Muscle of leg (tissue), 11 donors: Measurements from ENCODE around the gene TTC28. TPM values are rescaled to one million over a fixed set of nuclear protein-coding genes. Genes with fewer than 3 reads are reported as not detected.
"Not testable (repeated sequence)": the region's sequence is repeated elsewhere in the genome, so short reads cannot be mapped to it uniquely, and the experiment has no call there.

ENCODE experiments used
- DNase-seq: peaks from one replicate; pipeline ENCODE4 v3.0.0; 2013
- H3K27ac ChIP-seq: one replicate; pipeline ENCODE4 v1.5.1; 2013; ENCODE audit warnings: mild to moderate bottlenecking, low read length, control low read depth
- H3K27me3 ChIP-seq: one replicate; pipeline ENCODE4 v1.6.1; 2013; ENCODE audit warnings: low read length; ENCODE audit not compliant: control insufficient read depth, insufficient read depth
- H3K36me3 ChIP-seq: one replicate; pipeline ENCODE4 v1.6.1; 2013; ENCODE audit warnings: low read length; ENCODE audit not compliant: control insufficient read depth, insufficient read depth
- H3K4me1 ChIP-seq: one replicate; pipeline ENCODE4 v1.6.1; 2013; ENCODE audit warnings: low read length; ENCODE audit not compliant: control insufficient read depth, insufficient read depth
- H3K4me3 ChIP-seq: one replicate; pipeline ENCODE4 v1.5.1; 2013; ENCODE audit warnings: low read length, control low read depth
- H3K9me3 ChIP-seq: replicated peaks from 2 replicates; pipeline ENCODE4 v1.6.1; 2013; ENCODE audit warnings: low read depth, low read length; ENCODE audit not compliant: control insufficient read depth
- WGBS: methylation state at CpG from one replicate; pipeline ENCODE4 v1.1.5; 2013; ENCODE audit warnings: missing lambda C conversion rate; ENCODE audit not compliant: insufficient coverage; 5-methylcytosine and 5-hydroxymethylcytosine counted together
- polyA plus RNA-seq, 8 donors: library from polyadenylated mRNA; unstranded; fragments of 120-200 nt; gene quantifications; one replicate each; pipeline versions ENCODE4 v1.2.1 to v1.2.3, GENCODE V29; 2013; ENCODE audit warnings: inconsistent platforms in 1 of 8, low replicate concordance in 1 of 8; ENCODE audit not compliant: insufficient read length in 8 of 8, insufficient read depth in 1 of 8
- total RNA-seq: library from RNA; stranded (reverse); fragments of 120-200 nt; gene quantifications from one replicate; pipeline ENCODE4 v1.2.4, GENCODE V29; 2013

The TTC28 gene
- total and polyA plus RNA-seq, 9 donors: 17.9 to 31.8 (median 24.9) TPM

DNA sequence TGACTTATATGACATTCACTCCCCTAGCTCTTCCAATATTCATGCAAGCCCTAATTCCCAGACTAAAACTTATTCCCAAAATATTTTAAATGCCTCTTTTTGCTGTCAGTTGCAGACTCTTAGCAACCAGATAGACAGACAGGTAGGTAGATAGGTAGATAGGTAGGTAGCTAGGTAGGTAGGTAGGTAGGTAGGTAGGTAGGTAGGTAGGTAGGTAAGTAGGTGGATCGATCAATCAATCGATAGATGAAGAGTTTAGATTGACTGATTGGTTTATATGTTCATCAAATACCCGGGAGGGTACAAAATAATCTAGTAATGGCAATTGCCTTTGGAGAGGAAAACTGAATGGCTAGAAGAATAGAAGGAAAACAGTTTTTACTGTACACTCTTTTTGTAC lies 86.3 kb downstream of the TTC28 start:
- 95% methylated on average over 2 of the region's 3 CpGs for WGBS
- H3K4me1 ChIP-seq: no peaks in the 10 kb centered on the region
- DNase-seq: no peak
- no peaks in the 10 kb centered on the region for H3K9me3 ChIP-seq
- no peaks in the 10 kb centered on the region for H3K27me3 ChIP-seq
- no peak overlapping the region for H3K4me3 ChIP-seq
- no peaks in the 10 kb centered on the region for H3K36me3 ChIP-seq
- no peak overlapping the region for H3K27ac ChIP-seq

GRCh38 chr22:28589102-28589750 lies 90.4 kb downstream of the TTC28 start:
- Histone ChIP-seq H3K4me3 (no peak overlapping the region), H3K36me3 (no peaks in the 10 kb centered on the region), H3K9me3 (no peaks in the 10 kb centered on the region), H3K27me3 (no peaks in the 10 kb centered on the region), H3K27ac (no peak overlapping the region), H3K4me1 (no peaks in the 10 kb centered on the region)
- WGBS: 100% methylated on average over 1 of the region's 2 CpGs
- DNase-seq: no peak

- WGBS: 91% methylated on average over 8 of the region's 11 CpGs
- Histone ChIP-seq H3K4me1 (no peaks in the 10 kb centered on the region), H3K4me3 (no peak overlapping the region)
Measured at GRCh38 chr22:28585324-28585723, 94.3 kb downstream of the TTC28 start.

DNA sequence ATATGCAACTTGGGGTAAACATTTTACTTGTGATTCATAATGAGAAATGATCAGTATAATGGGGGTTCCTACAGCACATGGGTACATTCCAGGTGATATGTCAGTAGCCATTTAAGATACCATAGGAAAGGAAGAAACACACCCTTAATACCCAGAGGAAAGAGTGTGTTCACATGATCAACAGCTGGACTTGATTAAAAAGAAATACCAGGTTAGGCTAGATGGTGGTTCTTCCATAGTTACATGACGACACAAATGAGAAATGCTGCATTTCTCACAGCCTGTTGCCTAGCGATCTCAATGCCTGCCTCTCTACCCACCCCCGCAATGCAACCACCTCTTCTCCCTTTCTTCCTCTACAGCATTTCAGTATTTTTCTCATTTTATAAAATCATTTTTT lies 96.8 kb downstream of the TTC28 start:
- Histone ChIP-seq H3K27ac (peak overlapping the region; percentile 43), H3K9me3 (no peaks in the 10 kb centered on the region), H3K4me3 (no peak overlapping the region), H3K27me3 (no peaks in the 10 kb centered on the region), H3K36me3 (no peaks in the 10 kb centered on the region), H3K4me1 (no peaks in the 10 kb centered on the region)
- DNase-seq: peak; percentile 77
- WGBS: no CpG with 5 or more reads among the region's 3 CpGs

More at GRCh38 chr22:28585324-28585723, 94.3 kb downstream of the TTC28 start:
- no peaks in the 10 kb centered on the region for H3K36me3 ChIP-seq
- no peak overlapping the region for H3K27ac ChIP-seq
- no peaks in the 10 kb centered on the region for H3K27me3 ChIP-seq
- DNase-seq: no peak
- H3K9me3 ChIP-seq: no peaks in the 10 kb centered on the region

GRCh38 chr22:28581016-28581415 lies 98.6 kb downstream of the TTC28 start:
- H3K27me3 ChIP-seq: no peaks in the 10 kb centered on the region
- DNase-seq: no peak
- no peaks in the 10 kb centered on the region for H3K4me1 ChIP-seq
- no CpG with 5 or more reads among the region's 8 CpGs for WGBS
- no peak overlapping the region for H3K27ac ChIP-seq
- no peaks in the 10 kb centered on the region for H3K36me3 ChIP-seq
- no peak overlapping the region for H3K4me3 ChIP-seq
- no peaks in the 10 kb centered on the region for H3K9me3 ChIP-seq

DNA sequence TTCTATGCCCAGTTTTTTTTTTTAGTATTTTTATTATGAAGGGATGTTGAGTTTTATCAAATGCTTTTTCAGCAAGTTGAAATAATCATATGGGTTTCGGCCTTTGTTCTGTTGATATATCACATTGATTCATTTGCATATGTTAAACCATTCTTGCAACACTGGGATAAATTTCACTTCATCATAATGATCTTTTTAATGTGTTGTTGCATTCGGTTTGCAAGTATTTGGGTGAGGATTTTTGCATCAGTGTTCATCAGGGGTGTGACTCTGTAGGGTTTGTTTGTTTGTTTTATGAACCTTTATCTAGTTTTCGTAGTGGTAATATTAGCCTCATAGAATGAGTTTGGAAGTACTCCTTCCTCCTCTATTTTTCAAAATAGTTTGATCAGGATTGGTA lies 103.5 kb downstream of the TTC28 start:
- no CpG with 5 or more reads among the region's 3 CpGs for WGBS
- no peaks in the 10 kb centered on the region for H3K27me3 ChIP-seq
- no peaks in the 10 kb centered on the region for H3K4me1 ChIP-seq
- no peak overlapping the region for H3K4me3 ChIP-seq
- H3K27ac ChIP-seq: no peak overlapping the region
- no peaks in the 10 kb centered on the region for H3K36me3 ChIP-seq
- DNase-seq: no peak
- no peaks in the 10 kb centered on the region for H3K9me3 ChIP-seq

DNA sequence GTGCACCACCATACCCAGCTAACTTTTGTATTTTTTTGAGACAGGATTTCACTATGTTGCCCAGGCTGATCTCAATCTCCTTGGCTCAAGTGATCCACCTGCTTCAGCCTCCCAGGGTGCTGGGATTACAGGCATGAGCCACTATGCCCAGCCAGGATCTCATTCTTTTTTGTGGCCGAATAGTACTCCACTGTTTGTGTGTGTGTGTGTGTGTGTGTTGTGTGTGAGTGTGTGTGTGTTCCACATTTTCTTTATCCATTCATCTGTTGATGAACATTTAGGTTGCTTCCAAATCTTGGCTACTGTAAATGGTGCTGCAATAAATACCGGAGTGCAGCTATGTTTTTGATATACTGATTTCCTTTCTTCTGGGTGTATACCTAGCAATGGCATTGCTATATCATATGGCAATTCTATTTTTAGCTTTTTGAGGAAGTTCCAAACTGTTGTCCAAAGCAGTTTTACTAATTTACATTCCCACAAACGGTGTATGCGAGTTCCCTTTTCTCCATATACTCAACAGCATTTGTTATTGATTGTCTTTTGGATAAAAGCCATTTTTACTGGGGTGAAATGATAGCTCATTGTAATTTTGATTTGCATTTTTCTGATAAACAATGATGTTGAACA lies 105.4 kb downstream of the TTC28 start:
- Histone ChIP-seq H3K4me1 (no peaks in the 10 kb centered on the region), H3K27me3 (no peaks in the 10 kb centered on the region), H3K27ac (no peak overlapping the region), H3K9me3 (no peaks in the 10 kb centered on the region), H3K4me3 (no peak overlapping the region), H3K36me3 (no peaks in the 10 kb centered on the region)
- peak; percentile 29 for DNase-seq
- no CpG with 5 or more reads among the region's 4 CpGs for WGBS

GRCh38 chr22:28570696-28571373 lies 108.8 kb downstream of the TTC28 start:
- no peak for DNase-seq
- Histone ChIP-seq H3K4me3 (no peak overlapping the region), H3K27me3 (no peaks in the 10 kb centered on the region), H3K36me3 (no peaks in the 10 kb centered on the region), H3K9me3 (no peaks in the 10 kb centered on the region), H3K27ac (no peak overlapping the region), H3K4me1 (no peaks in the 10 kb centered on the region)
- WGBS: 86% methylated on average over 1 of the region's 3 CpGs

GRCh38 chr22:28568974-28569373 lies 110.7 kb downstream of the TTC28 start:
- WGBS: 100% methylated on average over 1 of the region's 3 CpGs
- H3K27ac ChIP-seq, H3K4me1 ChIP-seq, DNase-seq, H3K27me3 ChIP-seq, H3K9me3 ChIP-seq, H3K36me3 ChIP-seq, H3K4me3 ChIP-seq: not testable (repeated sequence)

GRCh38 chr22:28568099-28568498 lies 111.5 kb downstream of the TTC28 start:
- Histone ChIP-seq H3K27ac (no peak overlapping the region), H3K4me3 (no peak overlapping the region), H3K27me3 (no peaks in the 10 kb centered on the region), H3K9me3 (no peaks in the 10 kb centered on the region), H3K4me1 (no peaks in the 10 kb centered on the region), H3K36me3 (no peaks in the 10 kb centered on the region)
- no peak for DNase-seq
